Vagina (tissue), 2 donors: ENCODE measurements around the gene KCNK10.

Source experiments
- CTCF ChIP-seq, 3 experiments: fragments of 450-650 bp in 2 of 3; fragments of 200-600 bp in 1 of 3; sonication (generic) in 1 of 3; IDR thresholded peaks; one replicate each; pipeline ENCODE4 v1.5.1; 2017 to 2019; ENCODE audit warnings: antibody characterized with exemption in 3 of 3, mild to moderate bottlenecking in 2 of 3, moderate library complexity in 2 of 3
- POLR2A ChIP-seq, 2 donors: fragments of 450-650 bp; IDR thresholded peaks; one replicate each; pipeline ENCODE4 v1.6.1; 2017; ENCODE audit warnings: antibody characterized with exemption in 2 of 2, mild to moderate bottlenecking in 2 of 2, moderate library complexity in 2 of 2
- POLR2AphosphoS5 ChIP-seq, 2 donors: sonication (generic); formaldehyde crosslinking; IDR thresholded peaks; one replicate each; pipeline ENCODE4 v1.9.0; 2017; ENCODE audit warnings: antibody characterized with exemption in 2 of 2, mild to moderate bottlenecking in 2 of 2, low read depth in 1 of 2; ENCODE audit not compliant: insufficient read depth in 1 of 2

DNA sequence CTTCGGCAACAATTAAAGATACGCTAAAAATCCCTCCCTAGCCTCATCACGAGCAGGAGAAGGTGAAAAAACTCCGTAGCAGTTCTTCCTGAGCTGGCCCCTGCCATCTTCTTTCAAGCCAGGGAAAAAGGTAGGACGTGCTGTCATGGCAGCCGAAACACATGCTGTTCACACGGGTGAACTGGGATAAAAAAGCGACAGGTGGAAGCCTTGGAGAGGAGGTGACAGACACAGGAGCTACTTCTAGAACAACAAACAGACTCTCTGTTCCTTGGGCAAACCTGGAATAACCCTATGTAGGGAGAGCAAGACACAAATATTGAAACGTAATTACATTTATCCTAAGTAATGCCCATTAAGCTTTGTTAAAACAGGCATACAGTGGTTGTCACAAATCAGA lies 81.3 kb downstream of the KCNK10 start:
- no peak for TF ChIP-seq CTCF (IDR thresholded peaks at IDR 0.05)
- no peak for TF ChIP-seq POLR2AphosphoS5 (IDR thresholded peaks at IDR 0.05; ENCODE audit: insufficient read depth in 1 of 2, low read depth in 1 of 2)
- no peak for TF ChIP-seq POLR2A (IDR thresholded peaks at IDR 0.05)
